ENCODE measurements around the gene POLD2.

Gene POLD2

GRCh38 chr7:44078521-44078920, 44.8 kb downstream of the POLD2 start:
- DNase-seq: no peak

GRCh38 chr7:44077681-44078091, 45.7 kb downstream of the POLD2 start:
- no peak for DNase-seq

GRCh38 chr7:44077061-44077460, 46.3 kb downstream of the POLD2 start:
- DNase-seq: no peak

DNA sequence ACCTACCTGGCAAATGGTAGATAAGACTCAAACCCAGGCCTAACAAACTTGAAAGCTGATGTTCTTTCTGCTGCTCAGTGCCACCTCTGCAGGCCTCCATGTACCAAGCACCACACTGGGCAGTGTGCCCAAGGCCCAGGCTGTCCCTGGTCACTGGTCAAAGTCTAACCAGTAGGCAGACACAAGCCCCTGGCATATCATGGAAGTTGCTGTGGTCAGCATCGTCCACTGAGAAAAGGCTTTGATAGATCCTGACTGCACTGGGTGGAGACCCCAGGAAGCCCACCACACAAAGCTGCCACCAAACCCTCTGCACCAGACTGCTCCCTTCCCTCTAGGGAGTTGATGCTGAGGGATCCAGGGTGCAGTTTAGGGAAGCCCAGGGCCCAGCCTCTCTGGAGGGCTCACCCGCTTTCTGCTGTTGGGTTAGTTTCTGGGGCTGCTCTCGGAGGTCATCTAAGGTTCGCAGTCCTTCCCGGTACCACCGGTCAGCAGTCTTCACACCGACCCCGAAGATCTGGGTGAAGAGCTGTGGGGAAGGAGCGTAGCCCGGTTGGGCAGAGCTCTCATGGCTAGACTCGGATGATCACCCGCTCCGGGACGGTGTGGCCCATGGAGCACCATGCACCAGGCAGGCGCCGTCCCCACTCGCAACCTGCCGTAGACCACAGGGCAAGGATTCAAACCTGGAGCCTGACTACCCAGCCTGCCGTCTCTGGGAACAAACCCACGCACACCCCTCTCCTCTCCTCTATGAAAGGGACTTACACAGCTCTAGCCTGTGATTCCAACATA, 47.0 kb downstream of the POLD2 start:
- no peak for DNase-seq

GRCh38 chr7:44075296-44076075, 47.9 kb downstream of the POLD2 start:
- DNase-seq: no peak

GRCh38 chr7:44074349-44074695, 49.0 kb downstream of the POLD2 start:
- no peak for DNase-seq

DNA sequence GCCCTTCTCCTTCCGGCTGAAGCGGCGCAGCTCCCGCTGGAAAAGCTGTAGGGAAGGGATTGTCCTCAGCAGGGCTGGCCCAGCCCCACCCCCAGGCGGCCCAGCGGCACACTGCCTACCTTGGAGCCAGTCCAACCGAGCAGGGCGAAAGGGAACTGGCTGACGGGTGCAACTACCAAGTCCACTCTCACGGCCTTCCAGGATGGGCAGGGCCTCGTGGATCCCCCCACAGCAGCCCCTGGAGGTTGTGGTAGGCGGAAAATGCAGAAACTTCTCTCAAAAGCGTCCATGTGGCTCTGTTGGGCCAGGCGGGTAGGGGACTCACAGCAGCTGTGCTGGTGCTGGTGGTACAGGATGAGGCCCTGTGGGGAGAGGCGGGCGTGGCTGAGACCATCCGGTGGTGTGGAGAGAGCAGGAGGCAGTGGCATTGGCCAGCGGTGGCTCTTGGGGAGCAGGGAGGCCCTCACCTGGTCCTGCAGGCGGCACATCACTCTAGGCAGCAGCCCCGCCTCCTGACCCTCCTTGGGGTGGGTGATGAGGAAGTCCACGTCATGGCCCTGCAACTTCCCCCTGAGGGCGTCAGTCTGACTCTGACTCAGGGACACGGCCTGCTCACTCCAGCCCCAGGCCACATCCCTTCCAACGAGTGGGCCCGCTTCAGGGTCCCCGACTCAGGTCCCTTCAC, 49.5 kb downstream of the POLD2 start:
- peak; percentile 30 for DNase-seq

DNA sequence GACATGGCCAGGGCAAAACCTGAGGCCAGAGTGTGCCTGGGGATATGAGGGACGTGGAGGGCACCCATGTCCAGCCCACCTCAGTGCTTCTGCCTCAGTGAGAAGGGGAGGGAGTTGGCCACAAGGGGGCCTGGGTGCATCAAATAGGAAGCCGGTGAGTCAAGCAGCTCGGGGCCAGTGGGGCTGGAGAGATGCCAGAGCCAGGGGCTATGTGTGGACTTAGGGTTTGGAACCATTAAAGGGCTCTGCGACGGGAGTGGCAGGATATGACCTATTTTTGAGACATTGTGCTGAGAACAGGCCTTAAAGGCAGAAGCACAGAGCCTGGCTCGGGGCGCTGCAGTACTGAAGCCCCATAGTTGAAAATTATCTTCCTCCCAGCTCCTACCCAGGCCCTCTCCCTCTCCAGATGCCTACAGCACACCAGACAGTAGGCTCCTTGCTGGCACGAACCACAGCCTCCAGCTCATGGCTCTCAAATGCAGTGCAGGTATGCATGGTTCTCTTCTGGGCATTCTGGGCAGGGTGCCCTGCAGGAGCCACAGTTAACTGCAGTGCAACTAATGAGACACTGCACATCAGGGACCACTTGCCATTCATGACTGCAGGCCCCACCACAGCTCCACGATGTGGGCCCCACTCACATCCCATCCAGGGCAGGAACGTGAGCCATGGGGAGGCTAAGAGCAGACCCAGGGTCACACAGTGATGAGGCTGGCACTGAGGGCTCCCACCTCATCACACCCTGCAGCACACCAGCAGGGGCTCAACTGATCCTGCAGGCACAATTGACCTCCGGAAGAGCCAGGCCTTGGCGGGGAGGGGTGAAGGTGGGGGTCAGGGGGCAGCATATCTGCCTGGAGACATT, 50.8 kb downstream of the POLD2 start:
- DNase-seq: peak; percentile 28

DNA sequence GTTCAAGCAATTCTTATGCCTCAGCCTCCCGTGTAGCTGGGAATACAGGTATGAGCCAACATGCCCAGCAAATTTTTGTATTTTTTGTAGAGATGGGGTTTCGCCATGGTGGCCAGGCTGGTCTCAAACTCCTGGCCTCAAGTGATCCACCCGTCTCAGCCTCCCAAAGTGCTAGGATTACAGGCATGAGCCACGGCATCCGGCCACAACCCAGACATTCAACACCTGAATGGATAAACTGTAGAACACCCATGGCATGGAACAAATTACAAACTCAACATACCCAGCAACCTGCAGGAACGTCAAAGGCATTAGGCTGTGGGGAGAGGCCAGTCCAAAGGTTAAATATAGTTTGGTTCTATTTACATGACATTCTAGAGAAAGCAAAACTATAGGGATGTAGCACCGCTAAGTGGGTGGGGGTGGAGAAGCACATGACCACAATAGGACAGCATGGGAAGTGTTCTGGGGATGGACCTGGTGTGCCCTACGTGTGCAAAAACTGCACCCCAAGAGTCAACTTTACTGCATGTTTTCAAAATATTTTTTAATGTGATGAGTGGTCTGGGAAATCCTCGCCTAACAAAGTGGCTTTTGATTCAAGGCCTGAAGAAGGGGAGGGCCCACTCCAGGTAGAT, 51.5 kb downstream of the POLD2 start:
- DNase-seq: no peak

GRCh38 chr7:44068054-44068453, 55.3 kb downstream of the POLD2 start:
- DNase-seq: no peak

- no peak for DNase-seq
These were observed 56.0 kb downstream of the POLD2 start for GRCh38 chr7:44067064-44067951.

DNA sequence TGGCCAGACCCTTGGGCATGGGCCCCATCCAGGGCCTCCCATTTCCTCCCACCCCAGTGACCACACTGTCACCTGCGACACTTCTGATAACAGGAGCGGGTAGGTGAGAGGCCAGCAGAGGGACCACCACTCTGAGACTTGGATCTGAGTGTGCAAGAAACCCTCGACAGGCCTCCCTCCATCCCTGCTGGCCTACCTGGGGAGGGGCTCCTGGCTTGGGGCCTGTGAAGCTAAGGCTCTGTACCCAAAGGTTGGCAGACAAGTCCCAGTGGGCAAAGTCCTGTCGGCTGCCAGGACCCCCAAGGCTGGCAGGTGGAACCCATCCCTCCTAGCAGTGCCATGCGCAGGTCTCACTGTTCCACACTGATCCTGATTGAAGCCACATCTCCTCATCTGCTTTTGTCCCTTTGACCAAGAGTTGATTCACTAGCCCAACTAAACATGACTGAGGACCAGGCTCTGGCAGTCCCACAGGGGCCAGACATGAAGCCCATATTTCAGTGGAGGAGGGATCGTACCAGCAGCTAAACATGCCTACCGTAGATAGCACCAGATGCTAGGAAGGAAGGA, 56.8 kb downstream of the POLD2 start:
- DNase-seq: no peak

- no peak for DNase-seq
These were observed 57.3 kb downstream of the POLD2 start for GRCh38 chr7:44066111-44066460.

- DNase-seq: no peak
These were observed 57.8 kb downstream of the POLD2 start, which contains the start of gene PGAM2 for GRCh38 chr7:44065431-44066110. Gene PGAM2, minus strand, starts transcription at chr7:44065567. Its CDS starts 38 bp downstream, at chr7:44065529.

GRCh38 chr7:44064791-44065430, 58.4 kb downstream of the POLD2 start:
- no peak for DNase-seq

All from activated T-cell treated with anti-CD3 and anti-CD28 coated beads for 4 hours (primary cell).